Amniotic stem cell (primary cell): ENCODE measurements around the gene RIC1.
"Not testable (repeated sequence)": the region's sequence is repeated elsewhere in the genome, so short reads cannot be mapped to it uniquely, and the experiment has no call there.

ENCODE experiments used
- DNase-seq: peaks from one replicate; lab custom pipeline; 2025; lab: John Stamatoyannopoulos, UW

Gene RIC1

DNA sequence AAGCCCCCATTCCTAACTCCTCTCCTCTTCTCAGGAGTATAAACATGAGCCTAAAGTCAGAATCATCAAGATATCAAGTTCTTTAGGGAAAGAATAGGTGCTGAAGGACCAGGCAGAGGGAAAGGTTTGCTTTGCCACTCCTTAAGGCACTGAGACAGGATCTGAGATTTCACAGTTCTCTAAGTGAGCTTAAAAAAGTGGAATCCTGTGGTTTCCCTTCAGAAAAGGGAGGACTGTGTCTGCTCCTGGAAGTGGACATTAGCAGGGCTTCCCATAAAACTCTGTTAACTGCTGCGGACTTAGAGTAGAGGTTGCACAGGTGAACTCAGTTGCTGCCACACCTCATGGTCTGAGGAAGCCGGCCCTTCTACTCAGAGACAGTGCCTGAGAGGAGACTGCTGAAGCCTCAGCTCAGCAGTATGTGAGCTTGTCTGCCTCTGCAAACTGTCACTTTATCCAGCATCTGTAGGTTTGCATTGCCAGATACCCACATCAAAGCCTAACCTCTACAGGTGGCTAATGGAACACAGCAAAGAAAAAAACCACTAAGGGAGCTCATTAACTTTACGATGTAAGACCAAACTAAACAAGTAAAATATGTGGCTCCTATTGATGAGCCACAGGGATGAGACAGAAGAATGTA lies 42.9 kb downstream of the RIC1 start:
- DNase-seq, result no peak

DNA sequence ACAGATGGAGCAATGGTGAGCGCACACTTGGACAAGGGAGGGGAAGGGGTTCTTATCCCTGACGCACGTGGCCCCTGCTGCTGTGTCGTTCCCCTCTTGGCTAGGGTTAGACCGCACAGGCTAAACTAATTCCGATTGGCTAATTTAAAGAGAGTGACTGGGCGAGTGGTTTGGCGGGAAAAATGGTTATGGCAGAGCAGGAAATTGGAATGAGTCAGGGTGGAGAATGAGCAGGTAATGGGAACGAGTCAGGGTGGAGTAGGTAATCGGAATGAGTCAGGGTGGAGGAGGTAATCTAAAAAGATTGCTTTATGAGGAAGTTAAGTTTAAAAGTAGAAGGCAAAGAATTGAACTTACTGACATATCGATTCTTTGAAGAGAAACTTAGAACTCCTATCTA lies 46.1 kb downstream of the RIC1 start:
- DNase-seq, result not testable (repeated sequence)

DNA sequence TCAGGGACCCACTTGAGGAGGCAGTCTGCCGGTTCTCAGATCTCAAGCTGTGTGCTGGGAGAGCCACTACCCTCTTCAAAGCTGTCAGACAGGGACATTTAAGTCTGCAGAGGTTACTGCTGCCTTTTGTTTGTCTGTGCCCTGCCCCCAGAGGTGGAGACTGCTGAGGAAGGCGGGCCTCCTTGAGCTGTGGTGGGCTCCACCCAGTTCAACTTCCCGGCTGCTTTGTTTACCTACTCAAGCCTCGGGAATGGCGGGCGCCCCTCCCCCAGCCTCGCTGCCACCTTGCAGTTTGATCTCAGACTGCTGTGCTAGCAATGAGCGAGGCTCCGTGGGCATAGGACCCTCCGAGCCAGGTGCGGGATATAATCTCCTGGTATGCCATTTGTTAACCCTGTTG lies 54.7 kb downstream of the RIC1 start:
- not testable (repeated sequence) for DNase-seq

DNA sequence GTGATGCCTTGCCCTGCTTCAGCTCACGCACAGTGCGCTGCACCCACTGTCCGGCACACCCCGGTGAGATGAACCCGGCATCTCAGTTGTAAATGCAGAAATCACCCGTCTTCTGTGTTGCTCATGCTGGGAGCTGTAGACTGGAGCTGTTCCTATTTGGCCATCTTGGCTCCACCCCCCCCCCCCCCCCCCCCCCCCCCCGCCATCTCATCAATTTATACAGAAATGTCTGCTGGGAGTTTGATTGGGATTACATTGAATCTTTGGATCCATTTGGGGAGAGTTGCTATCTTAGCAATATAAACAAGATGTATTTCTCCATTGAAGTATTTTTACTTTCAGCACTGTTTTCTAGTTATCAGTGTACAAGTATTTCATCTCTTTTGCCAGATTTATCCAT lies 55.2 kb downstream of the RIC1 start:
- DNase-seq, result no peak

DNA sequence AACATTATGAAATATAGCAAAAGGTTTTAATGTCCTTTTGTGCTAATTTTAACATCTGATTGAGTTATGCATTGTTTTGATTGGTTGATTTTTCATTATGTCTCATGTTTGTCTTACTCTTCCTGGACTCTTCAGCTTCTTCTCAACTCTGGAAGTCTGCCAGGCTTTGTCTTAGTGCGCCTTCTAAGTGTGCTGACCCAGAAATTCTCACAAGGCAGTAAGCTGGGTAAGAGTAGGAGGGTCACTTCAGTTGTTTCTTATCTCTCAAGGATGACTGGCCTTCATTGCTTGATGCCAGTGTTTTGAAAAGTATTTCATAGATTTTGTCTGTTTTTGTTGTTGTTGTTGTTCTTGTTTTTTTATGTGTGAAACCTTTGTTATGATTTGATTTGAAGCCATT lies 59.2 kb downstream of the RIC1 start:
- no peak for DNase-seq

DNA sequence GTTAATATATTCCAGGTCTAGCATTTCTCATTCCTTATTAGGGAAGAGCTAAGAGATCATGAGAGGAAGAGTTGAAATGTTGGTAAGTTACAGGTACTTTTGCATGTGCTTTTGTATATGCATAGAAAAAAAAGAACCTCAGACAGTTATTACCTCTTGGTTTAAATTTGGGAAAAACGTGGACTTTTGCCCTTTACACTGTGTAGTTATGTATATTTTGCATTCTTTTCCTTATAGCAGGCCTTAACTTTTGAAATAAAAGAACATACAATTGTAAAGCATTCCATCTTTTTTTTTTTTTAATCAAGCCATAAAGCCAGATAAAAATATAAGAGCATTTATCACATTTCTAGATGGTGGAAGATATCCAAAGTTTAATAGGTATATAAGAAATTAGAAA lies 61.4 kb downstream of the RIC1 start:
- no peak for DNase-seq

DNA sequence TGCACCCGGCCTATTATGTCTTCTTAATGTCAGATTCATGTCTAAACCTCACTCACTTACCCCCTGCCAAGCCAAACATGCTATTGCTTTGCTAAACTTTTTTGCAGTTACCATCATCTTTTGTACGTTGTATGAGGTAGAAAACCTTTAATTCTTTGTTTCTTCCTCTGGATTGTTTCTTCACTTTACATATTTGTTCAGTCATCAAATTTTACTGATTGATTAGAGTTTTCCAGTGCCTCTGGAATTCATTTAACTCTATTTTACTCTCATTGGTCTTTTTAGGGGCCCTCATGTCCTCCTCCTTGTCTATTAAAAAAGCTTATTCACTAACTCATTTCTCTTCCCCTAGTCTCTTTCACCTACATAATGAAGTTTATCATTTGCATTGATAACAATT lies 67.0 kb downstream of the RIC1 start:
- DNase-seq, result no peak

DNA sequence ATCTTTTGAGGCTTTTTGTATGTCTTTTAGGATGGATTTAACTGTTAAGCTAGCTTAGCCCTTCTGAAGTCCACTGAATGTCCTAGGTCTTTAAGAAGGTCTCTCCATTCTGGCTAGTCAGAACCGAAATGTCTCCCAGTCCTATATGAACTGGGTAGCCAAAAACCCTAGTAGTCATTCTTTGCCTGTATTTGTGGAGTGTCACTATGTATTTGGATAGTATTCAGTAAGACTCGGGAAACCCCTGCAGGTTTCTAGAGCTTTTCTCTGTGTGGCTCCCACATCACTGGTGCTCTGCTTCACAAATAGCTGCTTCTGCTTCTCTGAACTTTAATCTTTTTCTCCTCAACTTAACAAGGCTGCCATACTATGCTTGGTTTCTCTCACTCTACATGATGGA lies 68.0 kb downstream of the RIC1 start:
- no peak for DNase-seq

DNA sequence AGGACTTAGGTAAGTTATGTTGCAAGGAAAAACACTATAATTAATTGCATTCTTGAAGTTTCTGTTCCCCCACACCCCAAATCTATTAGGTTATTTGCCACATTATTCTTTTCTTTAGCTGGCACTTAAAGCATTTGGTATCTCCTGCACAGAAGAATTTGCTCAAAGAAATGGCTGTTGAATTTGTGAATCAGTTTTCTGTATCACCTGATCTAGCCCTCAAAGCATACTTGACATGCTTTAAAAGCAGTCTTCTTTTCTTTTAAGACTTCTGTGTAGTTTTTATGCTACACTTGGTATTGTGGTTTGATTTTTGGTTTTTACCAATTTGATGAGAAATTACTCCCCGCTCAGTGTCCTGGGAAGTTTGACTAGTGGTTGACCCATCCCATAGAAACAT lies 69.1 kb downstream of the RIC1 start:
- DNase-seq, result no peak

DNA sequence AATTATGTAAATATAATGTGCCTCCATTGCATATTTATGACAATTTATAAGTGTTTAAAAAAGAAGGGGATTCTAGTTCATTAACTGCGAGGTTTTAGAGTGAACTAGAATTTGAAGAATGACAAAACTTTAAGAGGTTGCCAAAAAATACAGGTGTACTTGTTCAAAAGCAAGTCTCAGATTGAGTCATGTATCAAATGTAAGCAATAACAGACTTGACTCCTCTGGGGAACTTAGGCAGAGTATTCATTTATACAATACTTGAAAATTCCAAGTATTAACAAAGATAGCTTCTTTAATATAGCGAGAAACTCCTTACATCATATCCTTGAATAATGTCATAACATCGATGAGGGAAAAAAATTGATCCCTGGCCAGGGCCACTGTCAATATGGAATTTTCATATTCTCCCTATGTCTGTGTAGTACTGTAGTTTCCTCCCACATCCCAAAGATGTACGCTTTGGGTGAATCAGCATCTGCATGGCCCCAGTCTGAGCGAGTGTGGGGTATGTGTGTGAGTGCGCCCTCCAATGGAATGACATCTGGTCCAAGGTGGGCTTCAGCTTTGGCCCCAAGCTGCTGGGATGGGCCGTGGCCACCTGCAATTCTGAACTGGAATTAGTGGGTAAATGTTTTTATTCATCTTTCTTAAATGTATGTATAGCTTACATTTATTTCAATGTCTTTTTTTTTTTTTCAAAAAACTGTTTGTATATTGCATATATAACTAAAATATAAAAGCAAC lies 70.1 kb downstream of the RIC1 start:
- DNase-seq, result no peak

DNA sequence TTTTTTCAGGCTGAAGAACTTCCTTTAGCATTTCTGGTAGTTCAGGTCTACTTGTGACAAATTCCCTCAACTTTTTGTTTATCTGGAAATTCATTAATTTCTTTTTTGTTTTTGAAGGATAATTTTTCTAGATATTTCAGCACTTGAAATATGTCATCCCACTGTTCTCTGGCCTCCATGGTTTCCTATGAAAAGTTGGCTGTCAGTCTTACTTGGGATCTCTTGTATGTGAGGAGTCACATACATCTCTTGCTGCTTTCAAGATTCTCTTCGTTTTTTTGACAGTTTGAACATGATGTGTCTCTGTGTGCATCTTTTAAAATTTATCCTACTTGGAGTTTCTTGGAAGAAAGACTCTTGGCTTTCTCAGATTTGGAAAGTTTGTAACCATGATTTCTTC lies 79.5 kb downstream of the RIC1 start:
- DNase-seq, result no peak

DNA sequence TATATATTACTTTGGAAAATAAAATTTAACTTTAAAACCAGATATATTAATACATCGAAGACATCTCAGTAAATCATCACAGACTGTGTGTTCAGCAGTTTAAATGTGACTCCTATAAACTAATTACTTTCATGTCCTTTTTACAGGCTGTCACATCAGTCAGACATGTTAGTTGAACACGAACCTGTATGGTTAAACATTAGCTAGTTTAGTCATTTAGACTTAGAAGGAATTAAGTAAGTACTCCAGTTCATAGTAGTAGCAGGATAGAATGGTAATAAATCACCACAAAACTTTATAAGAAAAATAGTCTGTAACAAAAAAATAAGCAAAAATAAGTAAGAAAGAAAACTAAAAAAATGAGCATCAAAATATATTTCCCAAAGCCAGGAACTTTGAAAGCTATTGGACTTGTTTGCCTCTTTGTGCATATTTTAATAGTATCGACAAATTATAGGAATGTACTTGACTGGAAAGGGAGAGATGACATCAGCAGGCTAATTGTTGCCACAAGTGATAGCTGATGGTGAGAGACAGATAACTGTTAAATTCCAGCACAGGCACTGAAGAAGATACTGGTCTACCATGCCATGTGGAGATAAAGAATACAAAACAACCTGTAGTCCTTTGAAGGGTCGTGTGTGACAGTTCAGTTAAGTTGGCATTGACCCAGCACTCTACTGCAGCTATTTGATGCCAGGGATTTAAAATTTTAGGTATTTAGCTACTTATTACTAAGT lies 83.9 kb downstream of the RIC1 start:
- DNase-seq, result no peak

DNA sequence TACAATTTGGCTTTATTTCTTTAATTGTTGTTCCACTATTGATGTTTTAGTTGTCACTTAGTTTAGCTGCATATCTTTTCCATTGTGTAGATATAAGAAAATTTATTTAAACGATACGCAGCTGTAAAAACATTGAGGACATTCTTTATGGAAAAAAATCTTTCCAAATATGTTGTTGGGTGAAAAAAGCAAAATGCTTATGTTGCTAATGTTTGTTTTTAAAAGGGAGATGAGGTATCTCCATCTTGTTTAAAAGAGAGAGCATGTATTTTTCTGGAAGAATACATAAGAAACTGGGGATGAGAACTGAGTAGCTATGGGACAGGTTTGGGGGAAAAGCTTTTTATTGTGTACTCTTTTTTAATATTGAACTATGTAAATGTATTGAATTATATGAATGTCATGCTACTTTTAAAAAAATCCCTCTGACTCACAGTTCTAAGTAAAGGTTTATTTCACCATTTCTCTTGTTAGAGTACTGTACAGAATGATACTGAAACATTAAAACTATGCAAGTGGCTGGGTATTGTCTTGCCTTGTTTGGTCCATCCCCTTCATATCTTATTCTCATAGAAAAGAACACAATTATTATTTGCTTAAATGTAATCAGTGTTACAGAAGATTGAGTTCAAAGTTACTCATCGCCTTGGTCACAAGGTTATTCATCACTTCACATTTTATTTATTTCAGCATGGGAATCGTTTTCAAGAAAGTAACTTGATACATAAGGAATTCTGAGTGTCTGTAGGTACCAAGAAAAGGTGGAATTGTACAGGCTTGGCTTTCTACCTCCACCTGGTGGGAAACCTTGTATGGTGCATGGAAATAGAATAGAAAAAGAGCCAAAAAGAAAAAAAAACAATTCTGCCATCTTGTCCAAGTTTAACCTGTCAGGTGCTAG lies 85.8 kb downstream of the RIC1 start:
- no peak for DNase-seq

DNA sequence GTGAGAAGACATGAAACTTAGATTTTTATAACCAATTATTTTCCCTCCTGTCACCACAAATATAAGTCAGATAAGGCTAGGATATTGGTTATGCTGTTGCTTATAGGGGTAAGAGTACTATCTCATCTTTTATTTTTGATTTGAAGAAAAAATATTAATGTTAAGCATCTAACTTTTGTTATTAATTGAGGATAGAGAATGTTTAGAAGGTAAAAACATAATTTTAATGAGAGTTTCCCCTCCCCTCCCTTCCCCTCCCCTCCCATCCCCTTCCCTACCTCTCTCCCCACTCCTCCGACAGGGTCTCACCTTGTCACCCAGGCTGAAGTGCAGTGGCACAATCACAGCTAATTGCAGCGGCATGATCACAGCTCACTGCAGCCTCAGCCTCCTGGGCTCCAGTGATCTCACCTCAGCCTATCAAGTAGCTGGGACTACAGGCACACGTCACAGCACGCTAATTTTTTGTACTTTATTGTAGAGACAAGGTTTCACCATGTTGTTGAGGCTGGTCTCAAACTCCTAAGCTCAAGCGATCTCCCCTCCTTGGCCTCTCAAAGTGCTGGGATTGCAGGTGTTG lies 86.7 kb downstream of the RIC1 start:
- no peak for DNase-seq

DNA sequence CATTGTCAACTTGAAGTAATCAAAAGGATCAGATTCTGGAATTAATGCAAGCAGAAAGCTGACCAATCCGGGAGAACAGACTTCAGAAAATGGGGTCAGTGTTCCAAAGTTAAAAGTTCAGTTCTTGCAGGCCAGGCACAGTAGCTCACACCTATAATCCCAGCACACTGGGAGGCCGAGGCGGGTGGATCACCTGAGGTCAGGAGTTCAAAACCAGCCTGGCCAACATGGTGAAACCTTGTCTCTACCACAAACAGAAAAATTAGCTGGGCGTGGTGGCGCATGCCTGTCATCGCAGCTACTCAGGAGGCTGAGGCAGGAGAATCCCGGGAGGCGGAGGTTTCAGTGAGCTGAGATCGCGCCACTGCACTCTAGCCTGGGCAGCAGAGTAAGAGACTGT lies 88.5 kb downstream of the RIC1 start:
- DNase-seq, result not testable (repeated sequence)

DNA sequence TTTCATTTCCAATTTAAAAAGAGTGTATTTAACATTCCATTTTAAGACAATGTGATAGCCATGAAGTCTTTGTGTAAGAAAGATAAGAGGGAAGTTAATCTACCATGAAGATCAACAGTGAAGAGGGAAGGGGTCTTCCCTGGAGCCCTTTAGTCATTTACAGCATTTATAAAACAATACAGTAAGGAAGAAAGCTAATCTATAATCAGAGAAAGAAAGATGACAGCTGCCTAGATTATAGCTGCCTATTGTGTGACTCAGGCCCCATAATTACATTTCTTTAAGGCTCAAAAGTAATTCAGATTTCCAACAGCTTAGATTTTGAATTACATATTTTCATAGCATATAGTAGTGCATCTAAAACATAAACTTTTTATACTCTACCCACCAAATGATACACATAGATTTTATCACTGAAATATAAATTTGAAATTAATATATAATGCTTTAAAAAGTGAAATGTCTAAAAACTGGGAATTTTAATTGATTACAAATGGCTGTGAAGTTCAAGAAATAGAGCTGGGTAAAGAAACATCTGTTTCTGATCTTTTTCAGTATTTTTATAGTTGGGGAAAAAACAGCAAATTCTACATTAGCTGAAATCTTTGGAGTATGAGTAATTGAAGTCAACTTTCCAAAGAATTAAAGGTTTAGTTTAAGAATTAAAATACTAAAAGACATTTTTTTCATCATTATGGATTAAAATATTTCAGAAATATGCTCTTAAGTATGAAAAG lies 89.6 kb downstream of the RIC1 start:
- no peak for DNase-seq

DNA sequence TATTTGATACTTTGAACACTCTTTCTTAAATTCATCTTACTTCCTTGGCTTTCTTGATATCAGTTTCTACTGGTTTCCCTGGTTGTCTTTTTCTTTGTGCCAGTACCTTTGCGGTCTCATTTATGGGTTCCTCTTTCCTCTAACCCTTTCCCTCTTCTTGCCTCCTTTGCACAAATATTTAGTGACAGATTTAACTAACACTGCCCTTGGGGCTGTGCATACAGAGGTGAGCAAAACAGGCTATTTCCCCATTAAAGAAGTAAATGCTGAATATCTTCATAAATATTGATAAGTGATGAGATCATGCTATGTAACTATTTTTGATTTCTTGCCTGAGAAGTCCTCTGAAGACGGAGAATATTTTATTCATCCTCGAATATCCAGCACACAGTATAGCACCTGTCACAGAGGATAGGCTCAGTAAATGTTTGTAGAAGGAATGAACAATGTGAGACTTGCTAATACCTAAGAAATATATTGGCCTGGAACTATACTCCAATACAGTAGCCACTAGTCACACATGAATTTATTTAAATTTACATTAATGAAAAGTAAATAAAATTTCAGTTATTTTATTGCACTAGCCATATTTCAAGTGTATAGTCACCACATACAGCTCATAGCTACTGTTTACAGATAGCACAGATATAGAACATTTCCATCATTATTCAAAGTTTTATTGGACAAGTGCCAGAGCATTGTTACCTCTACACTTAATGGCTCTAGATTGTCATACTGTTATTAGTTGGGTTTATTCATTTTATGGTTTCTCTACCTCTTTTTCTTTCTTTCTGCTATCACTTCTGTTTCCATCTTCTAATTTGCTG lies 90.4 kb downstream of the RIC1 start:
- no peak for DNase-seq

DNA sequence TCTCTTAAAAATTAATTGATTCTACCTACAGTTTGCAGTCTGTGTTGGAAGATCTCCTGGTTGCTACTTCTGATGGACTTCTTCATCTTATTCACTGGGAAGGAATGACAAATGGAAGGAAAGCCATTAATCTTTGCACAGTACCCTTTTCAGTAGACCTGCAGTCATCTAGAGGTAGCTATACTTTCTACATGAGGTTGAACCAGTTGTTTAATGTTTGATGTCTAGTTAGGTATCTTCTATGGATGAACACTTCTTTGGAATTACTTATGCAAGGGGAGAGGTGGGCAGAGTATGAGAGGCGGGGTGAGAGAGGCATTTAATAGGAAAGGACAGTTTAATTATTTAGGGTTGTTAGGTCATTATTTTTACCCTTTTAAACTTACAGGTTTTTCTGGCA lies 91.2 kb downstream of the RIC1 start:
- DNase-seq, result no peak

DNA sequence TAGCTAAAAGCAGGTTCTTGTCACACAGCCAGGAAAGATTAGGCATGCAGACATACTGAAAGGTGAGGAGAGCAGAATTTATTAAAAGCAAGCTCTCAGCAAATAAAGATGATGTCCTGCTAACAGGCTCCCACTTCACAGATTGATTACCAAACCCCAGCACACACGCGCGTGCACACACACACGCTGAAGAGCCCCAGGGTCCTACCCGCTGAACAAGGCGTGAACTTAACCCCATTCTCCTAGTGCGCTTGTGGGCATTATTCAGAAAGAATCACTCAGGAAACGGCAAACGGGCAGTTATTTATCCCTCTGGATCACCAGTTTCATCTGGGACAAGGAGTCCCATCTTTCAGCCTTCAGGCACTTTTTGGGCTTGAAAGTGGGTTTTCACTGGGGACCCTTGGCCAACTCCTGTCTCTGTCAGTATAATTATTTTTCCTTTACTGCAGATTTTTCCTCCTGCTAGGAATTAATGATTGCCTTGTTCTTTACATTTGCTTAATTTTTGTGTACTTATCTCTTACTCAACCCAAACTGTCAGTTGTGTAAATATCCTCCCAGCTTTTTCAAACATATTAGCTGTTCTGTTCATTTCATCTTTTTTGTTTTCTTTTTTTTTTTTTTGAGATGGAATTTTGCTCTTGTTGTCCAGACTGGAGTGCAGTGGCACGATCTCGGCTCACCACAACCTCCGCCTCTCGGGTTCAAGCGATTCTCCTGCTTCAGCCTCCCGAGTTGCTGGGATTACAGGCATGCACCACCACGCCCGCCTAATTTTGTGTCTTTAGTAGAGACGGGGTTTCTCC lies 92.6 kb downstream of the RIC1 start:
- DNase-seq, result no peak
